HUES6 (cell line): ENCODE data around the gene KLF16.

ENCODE experiments used
- H3K27ac ChIP-seq: 2 replicates; pipeline ENCODE4 v1.7.0; 2013; ENCODE audit warnings: low read depth, mild to moderate bottlenecking, low read length, inconsistent platforms
- H3K27me3 ChIP-seq: 2 replicates; pipeline ENCODE4 v1.6.1; 2013; ENCODE audit warnings: low read length; ENCODE audit not compliant: control insufficient read depth, insufficient read depth
- H3K36me3 ChIP-seq: 2 replicates; pipeline ENCODE4 v1.6.1; 2013; ENCODE audit warnings: low read length; ENCODE audit not compliant: control insufficient read depth, insufficient read depth
- H3K4me1 ChIP-seq: 2 replicates; pipeline ENCODE4 v1.6.1; 2013; ENCODE audit warnings: low read length; ENCODE audit not compliant: control insufficient read depth, insufficient read depth
- H3K4me3 ChIP-seq: 2 replicates; pipeline ENCODE4 v1.5.1; 2013; ENCODE audit warnings: low read depth, low read length
- H3K9ac ChIP-seq: one replicate; pipeline ENCODE4 v1.6.1; 2013; ENCODE audit warnings: mild to moderate bottlenecking, low read length
- H3K9me3 ChIP-seq: 2 replicates; pipeline ENCODE4 v1.6.1; 2013; ENCODE audit warnings: low read depth, low read length; ENCODE audit not compliant: control insufficient read depth, insufficient read depth

Gene KLF16

DNA sequence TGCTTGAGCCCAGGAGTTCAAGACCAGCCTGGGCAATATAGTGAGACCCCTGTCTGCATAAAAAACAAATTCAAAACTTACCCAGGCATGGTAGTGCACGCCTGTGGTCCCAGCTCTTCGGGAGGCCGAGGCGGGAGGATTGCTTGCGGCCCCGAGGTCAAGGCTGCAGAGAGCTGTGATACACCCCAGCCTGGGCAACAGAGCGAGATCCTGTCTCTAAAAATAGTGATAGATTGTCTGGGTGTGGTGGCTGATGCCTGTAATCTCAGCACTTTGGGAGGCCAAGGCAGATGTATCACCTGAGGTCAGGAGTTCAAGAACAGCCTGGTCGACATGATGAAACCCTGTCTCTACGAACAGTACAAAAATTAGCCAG is 4.0 kb upstream of the KLF16 start:
- no peak overlapping the region for H3K4me3 ChIP-seq
- H3K9ac ChIP-seq = no peak overlapping the region
- peaks cover 1% of the 10 kb centered on the region; the same call in 1 of the 2 replicates for H3K27me3 ChIP-seq
- H3K36me3 ChIP-seq = peaks cover 3% of the 10 kb centered on the region; the same call in 1 of the 2 replicates
- no peak overlapping the region for H3K27ac ChIP-seq
- no peaks in the 10 kb centered on the region for H3K9me3 ChIP-seq
- H3K4me1 ChIP-seq = peaks cover 8% of the 10 kb centered on the region

- Histone ChIP-seq H3K9me3 (no peaks in the 10 kb centered on the region), H3K27me3 (peaks cover 7% of the 10 kb centered on the region; the same call in 1 of the 2 replicates), H3K9ac (no peak overlapping the region), H3K36me3 (peaks cover 3% of the 10 kb centered on the region; the same call in 1 of the 2 replicates), H3K27ac (no peak overlapping the region), H3K4me3 (no peak overlapping the region), H3K4me1 (peaks cover 8% of the 10 kb centered on the region)
Observed at GRCh38 chr19:1866693-1867348, 3.4 kb upstream of the KLF16 start.

DNA sequence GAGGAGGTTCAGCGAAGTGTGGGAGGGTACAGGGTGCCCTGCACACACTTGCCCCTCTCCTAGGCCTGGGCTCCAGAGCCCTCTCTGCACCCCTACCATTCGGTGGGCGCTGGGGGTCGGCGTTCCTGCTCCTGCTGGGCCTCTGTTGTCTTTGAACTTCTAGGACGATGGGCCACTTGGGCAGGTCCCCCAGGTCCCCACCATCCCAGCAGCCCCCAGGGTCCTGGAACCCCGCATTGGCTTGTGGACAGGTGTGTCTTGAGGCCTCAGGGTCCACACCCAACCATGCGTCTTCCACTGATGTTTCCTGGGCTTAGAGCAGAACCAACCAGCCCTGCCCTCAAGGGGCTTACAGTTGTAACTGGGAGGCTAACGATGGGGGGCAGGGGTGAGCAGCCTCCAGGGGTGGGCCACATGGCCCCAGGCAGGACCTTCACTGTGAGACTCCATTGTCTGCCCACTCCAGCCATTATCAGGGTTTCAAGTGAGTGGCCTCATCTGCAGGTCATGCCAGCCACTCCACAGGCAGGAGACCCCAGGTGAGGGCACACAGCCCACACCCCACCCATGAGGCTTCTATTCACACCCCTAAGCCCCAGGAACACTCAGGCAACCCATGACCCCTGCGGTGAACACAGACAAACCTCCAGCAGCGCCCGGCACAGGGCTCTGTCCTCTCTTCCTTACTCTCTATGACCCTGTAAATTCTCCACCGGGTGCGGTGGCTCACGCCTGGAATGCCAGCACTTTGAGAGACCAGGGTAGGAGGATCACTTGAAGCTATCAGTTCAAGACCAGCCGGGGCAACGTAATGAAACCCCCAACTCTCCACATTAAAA is 2.0 kb upstream of the KLF16 start:
- H3K27ac ChIP-seq = peak overlapping the region; percentile 99
- peak overlapping the region; percentile 74 for H3K4me3 ChIP-seq
- H3K36me3 ChIP-seq = peaks cover 3% of the 10 kb centered on the region; the same call in 1 of the 2 replicates
- H3K9ac ChIP-seq = peak overlapping the region; percentile 93
- H3K9me3 ChIP-seq = no peaks in the 10 kb centered on the region
- H3K4me1 ChIP-seq = peaks cover 19% of the 10 kb centered on the region
- peaks cover 20% of the 10 kb centered on the region for H3K27me3 ChIP-seq

- no peaks in the 10 kb centered on the region for H3K36me3 ChIP-seq
- H3K9me3 ChIP-seq = no peaks in the 10 kb centered on the region
- H3K4me3 ChIP-seq = peak overlapping the region; percentile 74
- peak overlapping the region; percentile 99 for H3K27ac ChIP-seq
- peak overlapping the region; percentile 93 for H3K9ac ChIP-seq
- peaks cover 24% of the 10 kb centered on the region for H3K4me1 ChIP-seq
- H3K27me3 ChIP-seq = peaks cover 23% of the 10 kb centered on the region
Observed at GRCh38 chr19:1864480-1865171, 1.2 kb upstream of the KLF16 start.

- Histone ChIP-seq H3K36me3 (no peaks in the 10 kb centered on the region), H3K27ac (peak overlapping the region; percentile 99), H3K4me1 (peaks cover 32% of the 10 kb centered on the region), H3K27me3 (peaks cover 23% of the 10 kb centered on the region), H3K9ac (peak overlapping the region; percentile 93), H3K4me3 (peak overlapping the region; percentile 74), H3K9me3 (no peaks in the 10 kb centered on the region)
Observed at GRCh38 chr19:1863638-1864479, 480 bp upstream of the KLF16 start.

DNA sequence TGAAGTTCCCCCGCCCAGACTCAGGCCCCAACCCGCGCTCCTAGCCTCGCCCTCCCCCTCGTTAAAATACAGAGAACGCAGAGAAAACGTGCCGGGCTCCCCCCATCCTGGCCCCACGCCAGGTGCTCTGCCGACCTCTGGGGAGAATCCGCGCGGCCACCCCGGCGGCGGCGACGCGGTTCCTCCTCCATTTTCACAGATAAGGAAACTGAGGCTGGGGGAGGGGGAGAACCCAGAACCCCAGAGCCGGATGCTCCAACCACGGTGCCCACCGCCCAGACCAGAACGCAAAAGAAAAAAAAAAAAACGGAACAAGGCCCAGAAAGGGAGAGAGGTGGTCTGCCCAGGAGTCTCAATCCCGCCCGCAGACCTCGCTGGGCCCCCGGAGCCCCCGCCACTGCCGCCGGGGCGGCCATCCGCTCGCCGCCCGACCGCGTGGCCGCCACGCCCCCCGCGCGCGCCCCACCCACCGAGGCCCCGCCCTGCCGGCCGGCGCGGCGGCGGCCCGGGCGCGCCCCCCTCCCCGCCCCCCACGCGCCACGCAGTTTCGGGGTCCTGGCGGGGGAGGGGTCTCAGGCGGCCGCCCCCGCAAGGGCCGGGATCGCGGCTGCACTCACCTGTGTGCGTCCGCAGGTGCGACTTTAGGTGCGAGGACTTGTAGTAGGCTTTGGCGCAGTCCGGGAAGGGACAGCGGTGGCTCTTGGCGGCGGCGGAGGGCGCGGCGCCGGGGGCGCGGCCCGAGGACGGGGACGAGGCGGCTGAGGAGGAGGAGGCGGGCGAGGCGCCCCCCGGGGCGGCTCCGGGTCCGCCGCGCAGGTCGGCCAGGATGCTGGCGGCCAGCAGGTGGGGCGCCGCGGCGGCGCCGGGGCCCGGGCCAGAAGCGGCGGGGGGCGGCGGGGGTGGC is 703 bp downstream of the KLF16 start:
- H3K9ac ChIP-seq = peak overlapping the region; percentile 76
- H3K36me3 ChIP-seq = no peaks in the 10 kb centered on the region
- no peaks in the 10 kb centered on the region for H3K9me3 ChIP-seq
- peaks cover 23% of the 10 kb centered on the region for H3K27me3 ChIP-seq
- H3K4me3 ChIP-seq = peak overlapping the region; percentile 89
- H3K4me1 ChIP-seq = peaks cover 43% of the 10 kb centered on the region
- H3K27ac ChIP-seq = no peak overlapping the region

GRCh38 chr19:1862068-1862423 is 1.3 kb downstream of the KLF16 start:
- H3K27ac ChIP-seq = no peak overlapping the region
- peaks cover 44% of the 10 kb centered on the region for H3K4me1 ChIP-seq
- H3K27me3 ChIP-seq = peaks cover 23% of the 10 kb centered on the region
- H3K9ac ChIP-seq = peak overlapping the region; percentile 76
- H3K36me3 ChIP-seq = no peaks in the 10 kb centered on the region
- H3K9me3 ChIP-seq = no peaks in the 10 kb centered on the region
- peak overlapping the region; percentile 89 for H3K4me3 ChIP-seq

- Histone ChIP-seq H3K36me3 (no peaks in the 10 kb centered on the region), H3K4me1 (peaks cover 45% of the 10 kb centered on the region), H3K27ac (no peak overlapping the region), H3K27me3 (peaks cover 23% of the 10 kb centered on the region), H3K9me3 (no peaks in the 10 kb centered on the region), H3K4me3 (peak overlapping the region; percentile 89), H3K9ac (peak overlapping the region; percentile 47)
Observed at GRCh38 chr19:1861599-1862031, 1.8 kb downstream of the KLF16 start.

DNA sequence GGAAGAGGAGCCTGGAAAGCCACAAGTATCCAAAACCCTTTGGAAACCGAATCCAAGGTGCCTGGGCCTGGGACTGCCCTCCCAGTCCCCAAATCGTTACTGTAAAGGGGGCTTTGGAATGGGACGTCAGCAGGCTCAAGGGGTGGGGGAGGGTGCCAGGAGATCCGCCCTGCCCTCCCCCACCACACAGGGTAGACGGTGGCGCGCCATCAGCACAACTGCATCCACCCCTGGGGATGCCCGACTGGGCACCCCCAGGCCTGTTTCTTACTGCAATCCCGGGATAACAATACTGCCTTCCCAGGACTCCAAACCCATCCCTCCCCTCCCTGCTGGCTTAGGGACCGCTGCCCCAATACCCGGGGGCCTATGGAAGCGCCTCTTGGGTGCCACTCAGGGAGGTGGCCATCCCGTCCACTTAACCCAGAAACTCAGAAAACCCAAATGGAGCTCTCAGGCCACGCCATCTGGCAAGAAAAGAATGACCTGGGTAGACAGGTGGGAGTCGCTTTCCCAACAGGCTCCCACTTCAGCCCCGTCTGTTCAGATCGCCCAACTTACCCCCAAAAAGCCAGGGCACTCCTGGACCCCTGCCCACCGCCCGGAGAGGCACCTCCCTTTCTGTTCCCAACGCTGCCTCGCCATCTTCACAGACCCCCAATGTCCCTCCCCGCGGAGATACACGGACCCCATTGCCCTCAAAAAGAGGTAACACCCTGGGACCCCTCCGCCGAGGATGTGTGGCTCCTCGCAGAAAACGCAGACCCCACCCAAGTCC is 2.4 kb downstream of the KLF16 start:
- no peaks in the 10 kb centered on the region for H3K9me3 ChIP-seq
- H3K36me3 ChIP-seq = no peaks in the 10 kb centered on the region
- peaks cover 51% of the 10 kb centered on the region for H3K4me1 ChIP-seq
- peaks cover 23% of the 10 kb centered on the region for H3K27me3 ChIP-seq
- no peak overlapping the region for H3K27ac ChIP-seq
- peak overlapping the region; percentile 89 for H3K4me3 ChIP-seq
- H3K9ac ChIP-seq = peak overlapping the region; percentile 47
